Measurements from ENCODE around the gene EPHB3. TPM values are rescaled to one million over a fixed set of nuclear protein-coding genes. Genes with fewer than 3 reads are reported as not detected.

Gene EPHB3
- 40.0 TPM for total RNA-seq (ENCODE audit: insufficient read depth, low replicate concordance)

DNA sequence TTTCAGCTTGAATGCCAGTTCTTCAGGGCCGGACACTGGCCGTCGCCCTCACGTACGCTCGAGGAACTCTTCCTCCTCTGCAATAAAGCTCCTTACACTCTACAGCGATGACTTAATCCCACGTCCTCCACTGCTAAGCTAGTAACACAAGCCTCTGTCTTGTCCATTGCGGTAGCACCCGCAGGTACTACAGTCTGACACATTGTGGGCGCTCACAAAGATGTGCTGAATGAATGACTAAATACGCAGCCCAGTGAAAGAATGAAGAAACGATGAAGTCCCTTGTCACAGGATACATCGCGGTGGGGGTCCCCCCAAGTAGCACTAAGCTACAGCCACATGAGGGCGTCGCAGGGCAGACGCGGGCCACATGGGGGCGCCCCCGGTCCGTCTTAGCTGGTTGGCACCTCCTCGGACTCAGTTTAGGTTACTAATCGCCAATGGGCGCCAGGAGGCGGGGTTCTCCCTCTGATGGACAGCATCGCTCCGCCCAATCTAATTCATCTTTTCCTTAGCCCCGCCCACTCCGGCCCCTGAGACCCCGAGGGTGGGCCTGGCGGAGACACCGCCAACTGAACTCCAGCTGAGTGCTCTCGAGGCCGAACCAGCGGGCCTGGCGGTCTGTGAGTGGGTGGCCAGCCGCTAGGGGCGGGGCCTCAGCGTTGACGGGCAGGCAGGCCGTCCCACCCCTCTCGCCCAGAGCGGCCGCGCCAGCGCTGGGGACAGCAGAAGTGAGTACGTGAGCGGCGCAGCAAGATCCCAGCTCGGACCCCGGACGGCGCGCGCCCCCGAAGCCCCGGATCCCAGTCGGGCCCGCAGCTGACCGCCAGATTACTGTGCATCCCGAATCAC, at the start of gene EPHB3:
TSS of gene EPHB3 (plus strand) at position 725 of the 852 bp plus-strand sequence. CDS start 451 bp downstream, outside the sequence.
- DNase-seq (ENCODE audit: low spot score) = peak; percentile 100

- no peak for DNase-seq (ENCODE audit: low spot score)
These were observed 49.0 kb upstream of the EPHB3 start for GRCh38 chr3:184512621-184513020.

DNA sequence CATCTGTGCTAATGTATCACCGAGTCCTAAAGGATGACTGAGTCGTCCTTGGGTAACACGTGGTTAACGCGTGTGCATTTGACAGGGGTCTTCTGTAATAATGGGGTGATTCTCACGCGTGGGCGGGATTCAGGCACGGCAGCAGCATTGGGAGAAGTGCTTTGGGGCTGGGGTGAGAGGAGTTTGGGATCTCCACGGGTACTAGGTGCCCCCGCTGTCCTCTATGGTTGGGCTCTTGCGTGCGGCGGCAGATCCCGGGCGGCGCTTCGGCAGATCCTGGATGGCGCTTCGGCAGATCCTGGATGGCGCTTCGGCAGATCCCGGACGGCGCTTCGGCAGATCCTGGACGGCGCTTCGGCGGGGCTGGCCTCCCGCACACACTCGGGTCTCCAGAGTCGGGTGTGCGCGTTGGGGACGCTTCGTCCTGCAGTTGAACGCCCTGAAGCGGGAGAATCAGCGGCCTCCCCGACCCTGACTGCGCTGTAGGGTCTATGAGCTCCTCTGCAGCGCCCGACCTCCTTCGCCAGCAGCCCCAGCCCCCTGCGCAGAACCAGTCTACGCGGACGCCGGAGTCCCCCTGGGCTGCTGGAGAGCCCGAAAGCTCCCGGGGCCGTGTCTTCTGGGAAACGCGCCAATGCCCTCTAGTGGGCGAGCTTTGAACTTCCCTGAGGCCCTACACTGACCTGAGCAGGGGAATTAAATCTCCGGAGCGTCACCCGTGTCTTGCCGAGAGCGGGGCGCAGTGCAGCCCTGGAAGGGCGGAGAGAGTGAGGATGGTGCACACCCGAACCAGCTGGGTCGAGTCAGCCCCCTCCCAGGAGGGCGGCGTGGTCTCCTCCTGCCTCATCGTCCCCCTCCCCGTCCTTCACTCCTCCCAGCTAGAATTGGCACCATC, 48.1 kb upstream of the EPHB3 start:
- peak; percentile 90 for DNase-seq (ENCODE audit: low spot score)

GRCh38 chr3:184514171-184514490, 47.5 kb upstream of the EPHB3 start:
- DNase-seq (ENCODE audit: low spot score) = no peak

- DNase-seq (ENCODE audit: low spot score) = peak; percentile 55
These were observed 37.6 kb upstream of the EPHB3 start for GRCh38 chr3:184523825-184524615.

DNA sequence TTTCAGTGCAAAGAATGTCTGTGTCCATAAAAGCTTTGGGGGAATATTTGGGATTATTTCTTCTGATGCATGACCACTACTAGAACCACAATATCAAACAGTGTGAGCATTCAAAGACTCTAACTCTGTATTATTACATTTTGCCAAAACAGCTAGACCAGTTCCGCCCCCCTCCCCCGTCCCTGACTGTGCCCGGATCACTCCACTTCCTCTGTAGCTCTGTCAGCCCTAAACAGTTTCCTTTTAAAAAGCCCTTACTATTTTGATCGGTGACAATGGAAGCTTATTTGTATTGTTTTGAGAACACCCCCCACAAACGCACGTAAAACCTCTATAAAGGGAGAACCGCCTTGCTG, 36.6 kb upstream of the EPHB3 start:
- no peak for DNase-seq (ENCODE audit: low spot score)

DNA sequence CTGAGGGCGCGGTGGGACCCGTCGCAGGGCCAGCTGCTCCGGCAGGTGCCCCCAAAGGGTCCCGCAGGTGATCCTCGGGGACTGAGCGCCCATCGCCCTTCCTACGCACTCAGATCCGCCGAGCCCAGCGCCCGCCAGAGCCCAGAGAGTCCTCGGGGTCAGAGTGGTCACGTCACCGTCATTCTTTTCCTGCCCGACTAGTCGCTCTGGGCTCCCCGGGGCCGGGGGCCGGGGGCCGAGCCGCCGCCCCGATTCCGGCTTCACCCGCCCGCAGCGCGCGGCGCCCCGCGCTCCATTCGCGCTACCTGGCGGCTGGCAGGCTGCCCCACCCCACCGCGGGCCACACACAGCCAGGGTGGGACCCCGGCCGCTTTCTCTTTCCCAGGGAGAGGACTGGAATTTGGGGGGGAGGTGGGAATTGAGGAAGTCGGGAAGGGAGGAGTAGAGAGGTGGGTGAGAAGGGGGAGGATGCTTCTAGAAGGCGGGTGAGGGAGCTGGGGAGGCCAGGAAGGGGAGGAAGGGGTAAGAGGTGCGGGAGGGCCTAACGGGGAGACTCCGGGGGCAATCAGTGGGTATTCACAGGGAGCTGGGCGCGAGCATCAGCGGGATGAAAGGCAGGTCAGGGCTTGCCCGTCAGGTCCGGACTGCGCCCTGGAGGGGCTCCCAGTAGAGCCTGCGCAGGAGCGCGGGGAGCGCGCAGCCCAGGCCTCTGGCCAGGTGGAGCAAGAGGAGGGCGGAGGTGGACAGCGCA, 36.1 kb upstream of the EPHB3 start:
- DNase-seq (ENCODE audit: low spot score) = peak; percentile 39

DNA sequence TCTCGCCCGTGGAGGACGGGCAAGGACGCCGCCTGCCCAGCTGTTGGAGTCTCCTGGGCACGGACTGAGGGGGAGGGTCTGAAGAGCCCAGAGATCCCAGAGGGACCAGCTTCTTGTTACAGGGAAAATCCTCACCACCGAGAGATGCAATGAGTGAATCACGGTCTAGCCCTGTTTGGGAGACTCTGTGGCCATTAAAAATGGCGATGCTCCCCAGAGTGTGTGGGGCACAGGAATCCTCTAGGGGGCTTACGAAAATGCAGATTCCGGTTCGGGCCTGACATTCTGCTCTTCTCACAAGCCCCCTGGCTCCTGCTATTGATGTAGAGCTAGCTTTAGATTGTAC, 35.5 kb upstream of the EPHB3 start:
- no peak for DNase-seq (ENCODE audit: low spot score)

- no peak for DNase-seq (ENCODE audit: low spot score)
These were observed 29.8 kb upstream of the EPHB3 start for GRCh38 chr3:184531626-184532280.

GRCh38 chr3:184532940-184533732, 28.4 kb upstream of the EPHB3 start:
- DNase-seq (ENCODE audit: low spot score) = no peak

DNA sequence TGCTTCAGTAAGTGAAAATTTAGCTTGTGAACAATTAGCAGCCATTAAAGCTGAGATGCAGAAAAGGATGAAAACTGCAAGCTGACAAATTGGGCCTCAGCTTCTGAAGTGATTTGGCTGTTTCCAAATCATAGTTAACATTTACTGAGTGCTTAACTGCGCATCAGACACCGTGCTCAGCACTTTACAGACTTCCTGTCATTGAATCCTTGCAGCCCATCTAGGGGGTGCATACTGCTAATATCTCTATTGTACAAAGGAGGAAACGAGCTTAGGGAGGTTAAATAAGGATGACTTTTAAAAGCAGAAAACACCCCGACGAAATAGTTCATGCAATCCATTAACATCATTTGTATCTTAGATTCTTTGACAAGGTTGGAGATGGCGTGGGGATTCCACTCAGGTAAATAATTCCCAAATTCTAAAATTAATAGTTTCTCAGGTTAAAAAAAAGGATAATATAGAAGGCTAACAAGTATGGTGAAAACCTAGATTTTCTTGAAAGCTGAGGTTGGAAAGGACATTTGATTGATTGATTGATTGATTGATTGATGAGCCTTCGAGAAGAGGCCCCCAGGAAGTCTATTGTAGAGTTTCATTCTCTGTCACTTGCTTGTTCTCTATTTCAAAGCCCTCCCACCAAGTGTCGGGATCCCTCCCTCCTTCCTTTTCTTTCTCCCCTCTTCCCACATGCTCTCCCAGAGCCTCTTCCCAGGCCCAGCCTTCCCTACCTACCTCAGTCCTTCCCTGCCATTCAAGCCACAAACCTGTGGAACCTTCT, 23.5 kb upstream of the EPHB3 start:
- DNase-seq (ENCODE audit: low spot score) = no peak

- no peak for DNase-seq (ENCODE audit: low spot score)
These were observed 22.7 kb upstream of the EPHB3 start for GRCh38 chr3:184538666-184539431.

DNA sequence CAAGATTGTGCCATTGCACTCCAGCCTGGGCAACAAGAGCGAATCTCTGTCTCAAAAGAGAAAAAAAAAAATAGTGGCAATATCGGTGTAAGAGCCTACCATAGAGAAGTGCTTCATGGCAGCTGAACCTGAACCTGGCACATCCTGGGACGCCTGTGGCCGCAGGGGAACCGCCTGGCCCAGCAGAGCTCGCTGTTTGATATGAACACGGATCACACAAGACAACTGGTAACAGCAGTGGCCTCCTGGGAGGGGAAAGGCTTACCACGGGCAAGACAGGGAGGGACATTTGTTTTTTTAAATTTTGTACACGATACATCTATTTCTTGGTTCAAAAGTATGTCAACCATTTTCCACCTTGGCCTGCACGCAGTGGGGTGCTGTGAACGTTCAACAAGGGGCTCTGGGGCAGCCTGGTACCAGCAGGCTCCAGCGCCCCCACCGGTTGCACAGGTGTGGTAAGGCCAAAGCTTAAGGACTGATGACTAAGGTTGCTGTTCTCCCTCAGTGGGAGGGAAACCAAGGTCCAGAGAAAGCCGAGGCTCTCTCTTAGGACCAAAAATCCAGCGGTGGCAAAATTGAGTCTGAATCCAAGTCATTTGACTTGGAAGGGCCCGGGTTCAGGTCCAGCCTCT, 21.7 kb upstream of the EPHB3 start:
- no peak for DNase-seq (ENCODE audit: low spot score)

DNA sequence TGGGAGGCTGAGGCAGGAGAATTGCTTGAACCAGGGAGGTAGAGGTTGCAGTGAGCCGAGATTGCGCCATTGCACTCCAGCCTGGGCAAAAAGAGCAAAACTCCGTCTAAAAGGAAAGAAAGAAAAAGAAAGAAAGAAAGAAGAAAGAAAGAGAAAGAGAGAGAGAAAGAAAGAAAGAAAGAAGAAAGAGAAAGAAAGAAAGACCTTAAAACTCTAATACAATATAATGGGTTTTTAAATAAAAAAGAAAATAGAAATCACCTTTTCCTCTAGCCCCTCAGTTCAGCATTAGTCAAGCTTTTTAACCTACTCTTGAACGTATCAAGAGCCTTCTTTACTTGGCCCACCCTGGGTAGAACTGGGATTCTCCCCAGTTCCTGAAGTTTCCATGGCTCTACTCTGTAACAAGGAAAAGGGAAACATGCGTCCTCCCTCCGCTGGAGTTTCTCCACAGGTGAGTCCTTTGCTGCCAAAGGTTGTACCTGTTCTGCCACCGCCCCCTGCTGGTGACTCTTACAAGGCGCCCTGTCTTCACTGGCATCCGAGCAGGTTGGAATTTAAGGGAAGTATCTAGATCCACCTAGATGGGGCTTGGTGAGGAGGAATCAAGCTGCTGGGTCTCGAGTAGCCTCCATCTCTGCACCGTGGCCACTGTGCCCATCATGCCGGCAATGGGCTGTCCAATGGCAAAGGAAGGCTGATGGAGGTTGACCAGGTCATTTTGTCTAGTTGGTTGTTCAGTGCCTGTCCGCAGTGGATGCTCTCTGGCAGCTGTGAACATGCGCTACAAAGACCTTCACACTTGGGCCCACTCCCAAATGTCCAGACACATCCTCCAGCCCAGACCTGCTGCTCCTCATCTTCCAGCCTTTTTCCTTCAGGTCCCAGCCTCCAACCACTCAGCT, 20.6 kb upstream of the EPHB3 start:
- no peak for DNase-seq (ENCODE audit: low spot score)

DNA sequence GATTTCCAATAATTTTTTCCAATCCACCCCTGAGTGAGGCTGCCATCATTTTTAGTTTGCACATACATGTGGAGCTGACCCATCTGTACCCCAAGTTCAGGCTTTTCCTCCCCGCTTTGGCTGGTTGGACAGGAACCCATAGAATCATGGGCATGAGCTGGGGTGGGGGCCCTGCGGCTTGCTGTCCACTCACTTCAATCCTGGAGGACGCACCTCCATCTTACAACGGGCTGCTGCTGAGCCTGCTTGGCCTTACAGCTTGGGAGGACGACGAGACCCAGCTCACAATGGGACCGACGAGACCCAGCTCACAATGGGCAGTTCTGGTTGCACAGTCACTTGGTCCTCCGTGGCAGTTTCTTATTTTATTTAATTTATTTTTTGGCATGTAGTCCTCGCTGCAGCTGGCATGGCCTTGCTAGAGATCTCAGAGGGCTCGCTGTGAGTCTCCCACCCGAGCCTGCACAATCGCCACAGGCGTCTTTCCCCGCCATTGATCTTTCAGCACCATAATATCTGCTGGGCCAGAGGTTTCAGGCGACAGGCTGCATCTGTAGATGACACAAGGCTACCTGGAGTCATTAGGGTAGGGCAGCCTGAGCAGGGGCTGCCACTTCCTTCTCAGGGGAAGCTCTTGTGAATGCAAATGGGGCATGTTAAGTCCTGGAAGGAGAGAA, 19.6 kb upstream of the EPHB3 start:
- DNase-seq (ENCODE audit: low spot score) = no peak

GRCh38 chr3:184542577-184542976, 19.0 kb upstream of the EPHB3 start:
- no peak for DNase-seq (ENCODE audit: low spot score)

All from umbilical cord (tissue), 2 donors.